ENCODE measurements around the gene CR2. TPM values are rescaled to one million over a fixed set of nuclear protein-coding genes. Genes with fewer than 3 reads are reported as not detected.
"Not testable (repeated sequence)": the region's sequence is repeated elsewhere in the genome, so short reads cannot be mapped to it uniquely, and the experiment has no call there.

Gene CR2
- total RNA-seq, 1 donor from 2014 or later, result not detected

GRCh38 chr1:207474210-207474609, 20.1 kb downstream of the CR2 start:
- no peak for DNase-seq (ENCODE audit: extremely low spot score, unreplicated experiment)
- Mint-ChIP-seq H3K36me3 (ENCODE audit: unreplicated experiment) (no peaks in the 10 kb centered on the region), H3K9me3 (ENCODE audit: unreplicated experiment) (no peaks in the 10 kb centered on the region), H3K4me3 (ENCODE audit: unreplicated experiment) (no peak overlapping the region), H3K27me3 (ENCODE audit: unreplicated experiment) (peaks cover 2% of the 10 kb centered on the region), H3K27ac (ENCODE audit: unreplicated experiment) (no peak overlapping the region), H3K4me1 (ENCODE audit: unreplicated experiment) (no peaks in the 10 kb centered on the region)
- no peak for TF ChIP-seq CTCF (IDR thresholded peaks at IDR 0.05)

- no peaks in the 10 kb centered on the region for H3K4me1 Mint-ChIP-seq (ENCODE audit: unreplicated experiment)
- H3K27ac Mint-ChIP-seq (ENCODE audit: unreplicated experiment), result no peak overlapping the region
- H3K36me3 Mint-ChIP-seq (ENCODE audit: unreplicated experiment), result no peaks in the 10 kb centered on the region
- TF ChIP-seq CTCF (IDR thresholded peaks at IDR 0.05), result no peak
- no peaks in the 10 kb centered on the region for H3K9me3 Mint-ChIP-seq (ENCODE audit: unreplicated experiment)
- no peak for DNase-seq (ENCODE audit: extremely low spot score, unreplicated experiment)
- no peak overlapping the region for H3K4me3 Mint-ChIP-seq (ENCODE audit: unreplicated experiment)
- peaks cover 12% of the 10 kb centered on the region for H3K27me3 Mint-ChIP-seq (ENCODE audit: unreplicated experiment)
Measured at GRCh38 chr1:207486198-207486597, 32.1 kb downstream of the CR2 start.

- H3K36me3 Mint-ChIP-seq (ENCODE audit: unreplicated experiment), result no peaks in the 10 kb centered on the region
- no peak overlapping the region for H3K4me3 Mint-ChIP-seq (ENCODE audit: unreplicated experiment)
- peaks cover 12% of the 10 kb centered on the region for H3K27me3 Mint-ChIP-seq (ENCODE audit: unreplicated experiment)
- H3K4me1 Mint-ChIP-seq (ENCODE audit: unreplicated experiment), result no peaks in the 10 kb centered on the region
- DNase-seq (ENCODE audit: extremely low spot score, unreplicated experiment), result no peak
- H3K27ac Mint-ChIP-seq (ENCODE audit: unreplicated experiment), result no peak overlapping the region
- TF ChIP-seq CTCF (IDR thresholded peaks at IDR 0.05), result no peak
- no peaks in the 10 kb centered on the region for H3K9me3 Mint-ChIP-seq (ENCODE audit: unreplicated experiment)
Measured at GRCh38 chr1:207487636-207488035, 33.5 kb downstream of the CR2 start.

GRCh38 chr1:207493212-207493611, 39.1 kb downstream of the CR2 start:
- H3K9me3 Mint-ChIP-seq (ENCODE audit: unreplicated experiment), result no peaks in the 10 kb centered on the region
- no peak overlapping the region for H3K4me3 Mint-ChIP-seq (ENCODE audit: unreplicated experiment)
- no peak overlapping the region for H3K27ac Mint-ChIP-seq (ENCODE audit: unreplicated experiment)
- DNase-seq (ENCODE audit: extremely low spot score, unreplicated experiment), result no peak
- peaks cover 23% of the 10 kb centered on the region for H3K27me3 Mint-ChIP-seq (ENCODE audit: unreplicated experiment)
- no peak for TF ChIP-seq CTCF (IDR thresholded peaks at IDR 0.05)
- no peaks in the 10 kb centered on the region for H3K36me3 Mint-ChIP-seq (ENCODE audit: unreplicated experiment)
- H3K4me1 Mint-ChIP-seq (ENCODE audit: unreplicated experiment), result peaks cover 4% of the 10 kb centered on the region

GRCh38 chr1:207494171-207494570, 40.0 kb downstream of the CR2 start:
- H3K9me3 Mint-ChIP-seq (ENCODE audit: unreplicated experiment), result no peaks in the 10 kb centered on the region
- H3K36me3 Mint-ChIP-seq (ENCODE audit: unreplicated experiment), result no peaks in the 10 kb centered on the region
- no peak for DNase-seq (ENCODE audit: extremely low spot score, unreplicated experiment)
- no peak overlapping the region for H3K4me3 Mint-ChIP-seq (ENCODE audit: unreplicated experiment)
- H3K27ac Mint-ChIP-seq (ENCODE audit: unreplicated experiment), result no peak overlapping the region
- peaks cover 4% of the 10 kb centered on the region for H3K4me1 Mint-ChIP-seq (ENCODE audit: unreplicated experiment)
- peaks cover 27% of the 10 kb centered on the region for H3K27me3 Mint-ChIP-seq (ENCODE audit: unreplicated experiment)
- no peak for TF ChIP-seq CTCF (IDR thresholded peaks at IDR 0.05)

- not testable (repeated sequence) for H3K27ac Mint-ChIP-seq (ENCODE audit: unreplicated experiment); DNase-seq (ENCODE audit: extremely low spot score, unreplicated experiment); H3K36me3 Mint-ChIP-seq (ENCODE audit: unreplicated experiment); H3K4me3 Mint-ChIP-seq (ENCODE audit: unreplicated experiment); H3K4me1 Mint-ChIP-seq (ENCODE audit: unreplicated experiment); H3K9me3 Mint-ChIP-seq (ENCODE audit: unreplicated experiment)
- H3K27me3 Mint-ChIP-seq (ENCODE audit: unreplicated experiment), result peaks cover 30% of the 10 kb centered on the region
Measured at GRCh38 chr1:207495281-207495680, 41.2 kb downstream of the CR2 start.

Data from osteocyte (in vitro differentiated cells).